ENCODE measurements around the gene TLE6.

The TLE6 gene

DNA sequence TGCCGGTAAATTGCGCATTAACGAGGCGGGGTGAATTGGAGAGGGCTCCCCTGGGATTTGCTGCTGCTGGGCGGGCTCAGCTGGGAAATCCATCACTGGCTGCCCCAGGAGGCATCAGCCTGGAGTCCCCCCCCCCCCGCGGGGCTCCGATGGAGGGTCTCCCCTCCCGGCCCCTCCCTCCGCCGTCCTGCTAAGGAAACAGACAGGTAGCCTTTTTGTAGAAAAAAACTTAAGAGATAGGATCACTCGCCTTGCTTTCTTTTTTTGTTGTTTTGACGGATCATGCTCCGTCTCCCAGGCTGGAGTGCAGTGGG, 6.8 kb downstream of the TLE6 start:
- Histone ChIP-seq H3K4me2 (ENCODE audit: insufficient read depth, low read length) (no peak overlapping the region), H3K27ac (ENCODE audit: low read length) (no peak overlapping the region), H3K9ac (ENCODE audit: low read depth, low read length) (no peak overlapping the region), H3K79me2 (ENCODE audit: insufficient read depth, low read length) (no peaks in the 10 kb centered on the region), H3K27me3 (ENCODE audit: insufficient read depth, low read length, poor library complexity) (no peaks in the 10 kb centered on the region), H4K20me1 (ENCODE audit: insufficient read depth, low read length) (no peaks in the 10 kb centered on the region; the same call in 1 of the 2 replicates), H3K36me3 (ENCODE audit: insufficient read depth, low read length) (no peaks in the 10 kb centered on the region), H3K4me3 (ENCODE audit: low read depth in 1 of 2, low read length in 2 of 2) (no peak overlapping the region), H3K9me3 (ENCODE audit: insufficient read depth, low read length, severe bottlenecking) (no peaks in the 10 kb centered on the region), H2AFZ (ENCODE audit: low read depth, low read length) (no peak overlapping the region), H3K4me1 (ENCODE audit: insufficient read depth, low read length) (no peaks in the 10 kb centered on the region)
- ATAC-seq (ENCODE audit: insufficient read depth, low read depth), result no peak
- TF ChIP-seq EZH2 (IDR thresholded peaks at IDR 0.05; ENCODE audit: borderline replicate concordance, low read depth, low read length, severe bottlenecking), result no peak
- TF ChIP-seq, protein P1, sequence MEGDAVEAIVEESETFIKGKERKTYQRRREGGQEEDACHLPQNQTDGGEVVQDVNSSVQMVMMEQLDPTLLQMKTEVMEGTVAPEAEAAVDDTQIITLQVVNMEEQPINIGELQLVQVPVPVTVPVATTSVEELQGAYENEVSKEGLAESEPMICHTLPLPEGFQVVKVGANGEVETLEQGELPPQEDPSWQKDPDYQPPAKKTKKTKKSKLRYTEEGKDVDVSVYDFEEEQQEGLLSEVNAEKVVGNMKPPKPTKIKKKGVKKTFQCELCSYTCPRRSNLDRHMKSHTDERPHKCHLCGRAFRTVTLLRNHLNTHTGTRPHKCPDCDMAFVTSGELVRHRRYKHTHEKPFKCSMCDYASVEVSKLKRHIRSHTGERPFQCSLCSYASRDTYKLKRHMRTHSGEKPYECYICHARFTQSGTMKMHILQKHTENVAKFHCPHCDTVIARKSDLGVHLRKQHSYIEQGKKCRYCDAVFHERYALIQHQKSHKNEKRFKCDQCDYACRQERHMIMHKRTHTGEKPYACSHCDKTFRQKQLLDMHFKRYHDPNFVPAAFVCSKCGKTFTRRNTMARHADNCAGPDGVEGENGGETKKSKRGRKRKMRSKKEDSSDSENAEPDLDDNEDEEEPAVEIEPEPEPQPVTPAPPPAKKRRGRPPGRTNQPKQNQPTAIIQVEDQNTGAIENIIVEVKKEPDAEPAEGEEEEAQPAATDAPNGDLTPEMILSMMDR (IDR thresholded peaks at IDR 0.05; ENCODE audit: borderline replicate concordance, extremely low read depth, low read length, poor library complexity, severe bottlenecking), result no peak
- no peak for DNase-seq

DNA sequence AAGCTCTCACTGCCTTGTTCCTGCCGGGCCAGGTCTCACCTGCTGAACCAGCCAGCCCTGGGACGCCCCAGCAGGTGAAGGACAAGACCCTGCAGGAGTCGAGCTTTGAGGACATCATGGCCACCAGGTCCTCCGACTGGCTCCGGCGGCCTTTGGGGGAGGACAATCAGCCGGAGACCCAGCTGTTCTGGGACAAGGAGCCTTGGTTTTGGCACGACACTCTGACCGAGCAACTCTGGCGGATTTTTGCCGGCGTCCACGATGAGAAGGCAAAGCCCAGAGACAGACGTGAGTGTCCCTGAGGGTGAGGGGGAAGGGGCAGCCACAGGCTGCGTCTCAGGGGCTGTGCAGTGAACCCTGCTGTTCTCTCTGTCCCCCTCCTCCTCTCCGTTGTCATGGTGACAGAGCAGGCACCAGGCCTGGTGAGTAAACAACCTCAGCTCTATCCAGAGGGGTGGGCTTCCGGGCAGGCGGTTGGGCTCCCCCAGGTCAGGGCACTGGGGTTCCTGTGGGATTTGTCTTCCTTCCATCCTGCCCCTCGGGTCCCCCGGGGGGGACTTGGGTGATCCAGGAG, 9.7 kb downstream of the TLE6 start:
- no peak overlapping the region for H2AFZ ChIP-seq (ENCODE audit: low read depth, low read length)
- ATAC-seq (ENCODE audit: insufficient read depth, low read depth), result no peak
- H3K9me3 ChIP-seq (ENCODE audit: insufficient read depth, low read length, severe bottlenecking), result no peaks in the 10 kb centered on the region
- no peaks in the 10 kb centered on the region for H3K36me3 ChIP-seq (ENCODE audit: insufficient read depth, low read length)
- H3K27me3 ChIP-seq (ENCODE audit: insufficient read depth, low read length, poor library complexity), result no peaks in the 10 kb centered on the region
- no peaks in the 10 kb centered on the region; the same call in 1 of the 2 replicates for H4K20me1 ChIP-seq (ENCODE audit: insufficient read depth, low read length)
- TF ChIP-seq, protein P1 (IDR thresholded peaks at IDR 0.05; ENCODE audit: borderline replicate concordance, extremely low read depth, low read length, poor library complexity, severe bottlenecking), result no peak
- no peak for TF ChIP-seq EZH2 (IDR thresholded peaks at IDR 0.05; ENCODE audit: borderline replicate concordance, low read depth, low read length, severe bottlenecking)
- no peak overlapping the region for H3K27ac ChIP-seq (ENCODE audit: low read length)
- DNase-seq, result no peak
- H3K4me2 ChIP-seq (ENCODE audit: insufficient read depth, low read length), result no peak overlapping the region
- no peak overlapping the region for H3K9ac ChIP-seq (ENCODE audit: low read depth, low read length)
- H3K4me3 ChIP-seq (ENCODE audit: low read depth in 1 of 2, low read length in 2 of 2), result no peak overlapping the region
- H3K4me1 ChIP-seq (ENCODE audit: insufficient read depth, low read length), result no peaks in the 10 kb centered on the region
- H3K79me2 ChIP-seq (ENCODE audit: insufficient read depth, low read length), result no peaks in the 10 kb centered on the region

DNA sequence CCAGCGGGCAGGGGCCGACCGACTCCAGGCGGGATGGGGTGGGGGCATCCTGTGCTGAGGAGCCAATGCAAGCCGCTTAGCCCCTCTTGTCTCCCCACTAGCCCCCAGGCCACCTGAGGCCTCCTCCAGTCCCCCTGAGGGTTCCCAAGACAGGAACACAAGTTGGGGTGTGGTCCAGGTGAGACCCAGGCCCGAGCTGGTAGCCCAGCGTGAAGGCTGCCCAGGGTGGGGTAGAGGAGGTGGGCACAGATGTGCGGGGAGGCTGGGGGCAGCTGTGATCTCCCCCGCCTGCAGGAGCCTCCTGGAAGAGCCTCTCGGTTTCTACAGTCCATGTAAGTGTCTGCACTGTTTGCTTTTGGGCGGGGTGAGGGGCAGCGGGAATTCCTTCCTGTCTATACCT, 10.4 kb downstream of the TLE6 start:
- no peaks in the 10 kb centered on the region for H3K4me1 ChIP-seq (ENCODE audit: insufficient read depth, low read length)
- H4K20me1 ChIP-seq (ENCODE audit: insufficient read depth, low read length), result no peaks in the 10 kb centered on the region; the same call in 1 of the 2 replicates
- H3K4me2 ChIP-seq (ENCODE audit: insufficient read depth, low read length), result no peak overlapping the region
- no peaks in the 10 kb centered on the region for H3K36me3 ChIP-seq (ENCODE audit: insufficient read depth, low read length)
- no peak overlapping the region for H3K27ac ChIP-seq (ENCODE audit: low read length)
- ATAC-seq (ENCODE audit: insufficient read depth, low read depth), result no peak
- H3K4me3 ChIP-seq (ENCODE audit: low read depth in 1 of 2, low read length in 2 of 2), result no peak overlapping the region
- no peak overlapping the region for H3K9ac ChIP-seq (ENCODE audit: low read depth, low read length)
- TF ChIP-seq, protein P1 (IDR thresholded peaks at IDR 0.05; ENCODE audit: borderline replicate concordance, extremely low read depth, low read length, poor library complexity, severe bottlenecking), result no peak
- TF ChIP-seq EZH2 (IDR thresholded peaks at IDR 0.05; ENCODE audit: borderline replicate concordance, low read depth, low read length, severe bottlenecking), result no peak
- no peaks in the 10 kb centered on the region for H3K79me2 ChIP-seq (ENCODE audit: insufficient read depth, low read length)
- H3K9me3 ChIP-seq (ENCODE audit: insufficient read depth, low read length, severe bottlenecking), result no peaks in the 10 kb centered on the region
- H2AFZ ChIP-seq (ENCODE audit: low read depth, low read length), result no peak overlapping the region
- no peak for DNase-seq
- no peaks in the 10 kb centered on the region for H3K27me3 ChIP-seq (ENCODE audit: insufficient read depth, low read length, poor library complexity)

DNA sequence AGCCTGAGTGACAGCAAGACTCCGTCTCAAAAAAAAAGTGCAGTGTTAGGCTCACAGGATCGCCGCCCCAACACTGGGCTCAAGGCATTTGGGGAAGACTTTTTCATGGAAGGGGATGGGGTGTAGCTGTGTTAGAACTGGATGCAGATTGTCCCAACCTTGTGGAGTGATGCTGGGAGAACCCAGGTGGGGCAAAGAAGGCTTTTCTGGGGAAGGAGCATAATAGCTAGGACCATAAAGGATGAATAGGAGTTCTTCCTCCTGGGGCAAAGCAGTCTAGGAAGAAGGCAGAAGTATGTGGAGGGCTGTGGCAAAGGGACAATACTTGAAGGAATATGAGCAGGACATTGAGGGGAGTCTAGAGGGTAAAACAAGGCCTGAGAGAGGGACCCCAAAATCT, 11.2 kb downstream of the TLE6 start:
- H3K9ac ChIP-seq (ENCODE audit: low read depth, low read length), result no peak overlapping the region
- TF ChIP-seq EZH2 (IDR thresholded peaks at IDR 0.05; ENCODE audit: borderline replicate concordance, low read depth, low read length, severe bottlenecking), result no peak
- TF ChIP-seq, protein P1 (IDR thresholded peaks at IDR 0.05; ENCODE audit: borderline replicate concordance, extremely low read depth, low read length, poor library complexity, severe bottlenecking), result no peak
- H4K20me1 ChIP-seq (ENCODE audit: insufficient read depth, low read length), result no peaks in the 10 kb centered on the region; the same call in 1 of the 2 replicates
- no peak overlapping the region for H3K4me2 ChIP-seq (ENCODE audit: insufficient read depth, low read length)
- H3K27ac ChIP-seq (ENCODE audit: low read length), result no peak overlapping the region
- no peaks in the 10 kb centered on the region for H3K36me3 ChIP-seq (ENCODE audit: insufficient read depth, low read length)
- no peaks in the 10 kb centered on the region for H3K9me3 ChIP-seq (ENCODE audit: insufficient read depth, low read length, severe bottlenecking)
- H3K4me1 ChIP-seq (ENCODE audit: insufficient read depth, low read length), result no peaks in the 10 kb centered on the region
- H3K79me2 ChIP-seq (ENCODE audit: insufficient read depth, low read length), result no peaks in the 10 kb centered on the region
- DNase-seq (no peak), ATAC-seq (ENCODE audit: insufficient read depth, low read depth) (no peak)
- H3K27me3 ChIP-seq (ENCODE audit: insufficient read depth, low read length, poor library complexity), result no peaks in the 10 kb centered on the region
- H3K4me3 ChIP-seq (ENCODE audit: low read depth in 1 of 2, low read length in 2 of 2), result no peak overlapping the region
- no peak overlapping the region for H2AFZ ChIP-seq (ENCODE audit: low read depth, low read length)
